Fibroblast of villous mesenchyme (primary cell): ENCODE measurements around the gene SGSM1. TPM values are rescaled to one million over a fixed set of nuclear protein-coding genes. Genes with fewer than 3 reads are reported as not detected.

Experiments
- DNase-seq: peaks from one replicate; pipeline ENCODE4 v3.0.0-alpha.2; 2010; ENCODE audit warnings: low read depth
- H3K4me3 ChIP-seq: 2 replicates; pipeline ENCODE4 v1.5.1; 2011; ENCODE audit warnings: low read depth, mild to moderate bottlenecking, low read length
- total RNA-seq: library from RNA; depleted of rRNA; stranded (reverse); fragments of >200 nt; gene quantifications from 2 replicates; pipeline ENCODE4 v1.2.3, GENCODE V29; 2012
- TF ChIP-seq, protein P1 (sequence below): IDR thresholded peaks from 2 replicates; pipeline ENCODE4 v1.5.1; 2012; ENCODE audit warnings: low read depth, mild to moderate bottlenecking, low read length; ENCODE audit not compliant: insufficient read depth

Gene SGSM1
- total RNA-seq, 1 donor = not detected

DNA sequence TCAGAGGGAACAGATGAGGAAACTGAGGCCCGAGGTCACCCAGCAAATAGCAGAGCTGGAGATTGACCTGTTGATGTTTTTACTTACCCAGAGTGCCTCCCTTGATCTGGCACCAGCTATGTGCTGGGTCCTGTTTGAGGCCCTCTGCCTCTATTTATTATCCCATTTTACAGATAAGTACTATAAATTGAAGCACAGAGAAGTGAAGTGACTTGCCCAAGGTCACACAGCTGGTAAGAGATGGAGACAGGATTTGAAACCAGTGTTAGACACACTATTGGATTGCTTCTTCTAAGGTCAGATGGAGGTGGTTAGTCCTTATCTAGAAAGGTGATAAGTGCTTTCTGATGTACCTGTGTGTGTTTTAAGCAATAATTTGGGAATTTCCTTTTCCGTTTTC is 13.5 kb downstream of the SGSM1 start:
- DNase-seq = no peak
- TF ChIP-seq, protein P1, sequence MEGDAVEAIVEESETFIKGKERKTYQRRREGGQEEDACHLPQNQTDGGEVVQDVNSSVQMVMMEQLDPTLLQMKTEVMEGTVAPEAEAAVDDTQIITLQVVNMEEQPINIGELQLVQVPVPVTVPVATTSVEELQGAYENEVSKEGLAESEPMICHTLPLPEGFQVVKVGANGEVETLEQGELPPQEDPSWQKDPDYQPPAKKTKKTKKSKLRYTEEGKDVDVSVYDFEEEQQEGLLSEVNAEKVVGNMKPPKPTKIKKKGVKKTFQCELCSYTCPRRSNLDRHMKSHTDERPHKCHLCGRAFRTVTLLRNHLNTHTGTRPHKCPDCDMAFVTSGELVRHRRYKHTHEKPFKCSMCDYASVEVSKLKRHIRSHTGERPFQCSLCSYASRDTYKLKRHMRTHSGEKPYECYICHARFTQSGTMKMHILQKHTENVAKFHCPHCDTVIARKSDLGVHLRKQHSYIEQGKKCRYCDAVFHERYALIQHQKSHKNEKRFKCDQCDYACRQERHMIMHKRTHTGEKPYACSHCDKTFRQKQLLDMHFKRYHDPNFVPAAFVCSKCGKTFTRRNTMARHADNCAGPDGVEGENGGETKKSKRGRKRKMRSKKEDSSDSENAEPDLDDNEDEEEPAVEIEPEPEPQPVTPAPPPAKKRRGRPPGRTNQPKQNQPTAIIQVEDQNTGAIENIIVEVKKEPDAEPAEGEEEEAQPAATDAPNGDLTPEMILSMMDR = no peak
- H3K4me3 ChIP-seq = no peak overlapping the region

GRCh38 chr22:24819911-24820461 is 14.0 kb downstream of the SGSM1 start:
- no peak overlapping the region for H3K4me3 ChIP-seq
- TF ChIP-seq, protein P1 = no peak
- DNase-seq = no peak

- TF ChIP-seq, protein P1 = no peak
- DNase-seq = no peak
- no peak overlapping the region for H3K4me3 ChIP-seq
Observed at GRCh38 chr22:24822471-24822870, 16.5 kb downstream of the SGSM1 start.

- no peak for DNase-seq
- H3K4me3 ChIP-seq = no peak overlapping the region
- TF ChIP-seq, protein P1 = no peak
Observed at GRCh38 chr22:24823787-24824186, 17.8 kb downstream of the SGSM1 start.

DNA sequence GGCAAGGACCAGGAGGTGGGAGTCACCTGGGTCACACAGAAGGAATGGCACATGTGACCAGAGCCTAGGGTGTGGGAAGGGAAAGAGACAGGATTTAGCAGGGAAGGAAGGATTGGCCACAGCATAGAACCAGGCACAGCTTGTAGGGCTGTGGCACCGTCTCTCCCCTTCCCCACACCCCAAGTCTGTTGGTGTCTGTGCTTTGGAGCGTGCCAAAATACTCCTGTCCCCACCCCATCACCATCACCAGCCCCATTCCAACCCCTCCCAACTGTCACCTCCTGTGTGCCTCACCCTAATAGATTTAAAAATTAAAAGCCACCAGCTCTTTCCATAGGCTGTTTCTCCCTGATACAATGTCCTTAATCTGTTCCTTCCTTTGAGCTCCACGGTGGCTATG is 18.2 kb downstream of the SGSM1 start:
- DNase-seq = no peak
- no peak overlapping the region for H3K4me3 ChIP-seq
- TF ChIP-seq, protein P1 = no peak

DNA sequence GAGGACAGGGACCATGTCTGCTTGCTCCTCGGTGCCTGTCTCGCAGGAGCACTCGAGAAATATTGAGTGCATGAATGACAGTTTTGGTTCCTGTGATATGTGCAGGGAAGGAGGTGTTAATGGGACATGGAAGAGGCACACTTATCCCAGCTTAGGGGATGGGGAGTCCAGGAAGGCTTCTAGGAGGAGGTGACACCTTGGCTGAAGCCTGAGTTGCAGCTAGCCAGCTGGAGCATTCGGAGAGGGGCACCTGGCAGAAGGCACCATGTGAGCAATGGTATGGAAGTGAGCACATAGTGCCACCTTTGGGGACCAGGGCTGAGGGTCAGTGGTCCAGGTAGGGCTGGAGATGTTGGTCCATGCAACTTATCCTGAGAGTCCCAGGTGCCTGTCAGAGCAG is 18.9 kb downstream of the SGSM1 start:
- DNase-seq = no peak
- H3K4me3 ChIP-seq = no peak overlapping the region
- TF ChIP-seq, protein P1 = no peak

DNA sequence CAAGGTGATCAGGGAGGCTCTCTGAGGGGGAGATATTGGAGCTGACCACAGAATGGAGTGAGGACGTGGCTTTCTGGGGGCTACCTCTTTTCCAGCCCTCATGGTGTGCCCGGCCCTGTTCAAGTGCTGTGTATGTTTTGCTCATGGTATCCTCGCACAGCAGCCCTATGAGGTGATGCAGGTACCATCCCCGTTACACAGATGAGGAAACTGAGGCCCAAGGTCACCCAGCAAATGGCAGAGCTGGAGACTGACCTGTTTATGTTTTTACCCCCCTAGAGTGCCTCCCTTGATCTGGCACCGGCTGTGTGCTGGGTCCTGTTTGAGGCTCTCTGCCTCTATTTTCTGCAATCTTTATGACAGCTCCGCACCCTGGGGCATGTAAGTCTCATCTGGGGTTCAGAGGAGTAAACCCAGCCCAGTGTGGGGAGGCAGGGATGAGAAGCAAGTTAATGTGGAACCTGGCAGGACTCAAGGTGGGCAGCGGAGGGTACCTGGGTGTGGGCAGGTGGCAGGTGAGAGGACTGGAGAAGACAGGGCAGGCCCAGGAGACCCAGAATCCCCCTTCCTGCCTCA is 20.8 kb downstream of the SGSM1 start:
- no peak for DNase-seq
- TF ChIP-seq, protein P1 = no peak
- H3K4me3 ChIP-seq = no peak overlapping the region
